Measurements from ENCODE around the gene MGAT3. TPM values are rescaled to one million over a fixed set of nuclear protein-coding genes. Genes with fewer than 3 reads are reported as not detected.
A peak's percentile ranks its signal among the peaks of the same experiment; 100 is the strongest.

MGAT3 gene
- total and polyA plus RNA-seq, 2 of the 13 experiments (the other 11 are each of a cell fraction or from before 2014, with no cell fraction given): 0.11 to 0.15 TPM

DNA sequence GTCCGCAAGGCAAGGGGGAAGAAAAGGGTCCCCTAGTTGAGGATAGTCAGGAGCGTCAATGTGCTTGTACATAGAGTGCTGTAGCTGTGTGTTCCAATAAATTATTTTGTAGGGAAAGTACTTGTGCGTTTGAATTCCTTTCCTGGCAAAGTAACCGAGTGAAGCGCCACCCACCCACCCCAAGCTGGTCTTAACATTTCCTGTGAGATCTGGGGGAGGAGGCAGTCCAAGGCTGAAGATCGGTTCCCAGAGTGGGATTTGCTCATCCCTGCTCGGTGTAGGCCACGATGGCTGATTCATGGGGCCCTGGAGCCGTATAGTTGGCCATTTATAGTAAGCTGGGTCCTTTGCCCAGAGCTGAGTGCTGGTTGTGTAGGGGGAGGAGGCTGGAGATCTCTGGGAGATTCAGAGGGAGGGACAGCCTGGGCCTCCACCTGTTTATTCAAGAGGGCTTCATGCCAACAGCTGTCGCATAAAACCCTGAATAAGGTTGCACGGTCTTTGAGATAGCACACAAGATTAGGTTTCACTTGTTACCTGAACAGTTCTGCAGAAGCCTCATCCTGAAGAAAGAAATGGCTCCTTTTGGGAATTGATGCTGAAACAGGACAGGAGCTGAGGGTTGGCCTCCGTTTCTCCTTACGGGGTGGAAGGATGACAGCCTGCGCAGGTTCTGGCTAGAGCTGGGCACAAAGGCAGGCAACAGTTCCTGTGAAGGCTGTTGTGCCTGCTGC is 65.9 kb downstream of the MGAT3 start (continued):
- no peak for TF ChIP-seq CERS6 (CRISPR knock-in tag; IDR thresholded peaks at IDR 0.05)
- TF ChIP-seq NFE2 (CRISPR knock-in tag; IDR thresholded peaks at IDR 0.05): no peak
- TF ChIP-seq, protein P1, sequence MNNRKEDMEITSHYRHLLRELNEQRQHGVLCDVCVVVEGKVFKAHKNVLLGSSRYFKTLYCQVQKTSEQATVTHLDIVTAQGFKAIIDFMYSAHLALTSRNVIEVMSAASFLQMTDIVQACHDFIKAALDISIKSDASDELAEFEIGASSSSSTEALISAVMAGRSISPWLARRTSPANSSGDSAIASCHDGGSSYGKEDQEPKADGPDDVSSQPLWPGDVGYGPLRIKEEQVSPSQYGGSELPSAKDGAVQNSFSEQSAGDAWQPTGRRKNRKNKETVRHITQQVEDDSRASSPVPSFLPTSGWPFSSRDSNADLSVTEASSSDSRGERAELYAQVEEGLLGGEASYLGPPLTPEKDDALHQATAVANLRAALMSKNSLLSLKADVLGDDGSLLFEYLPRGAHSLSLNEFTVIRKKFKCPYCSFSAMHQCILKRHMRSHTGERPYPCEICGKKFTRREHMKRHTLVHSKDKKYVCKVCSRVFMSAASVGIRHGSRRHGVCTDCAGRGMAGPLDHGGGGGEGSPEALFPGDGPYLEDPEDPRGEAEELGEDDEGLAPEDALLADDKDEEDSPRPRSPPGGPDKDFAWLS (CRISPR knock-in tag; IDR thresholded peaks at IDR 0.05; ENCODE audit: borderline replicate concordance): no peak
- no peak for TF ChIP-seq ZNF362 (CRISPR knock-in tag; IDR thresholded peaks at IDR 0.05; ENCODE audit: borderline replicate concordance)
- TF ChIP-seq POLR2AphosphoS2 (IDR thresholded peaks at IDR 0.05; ENCODE audit: low read depth, low read length): peak; percentile 96; the same call in 1 of the 2 replicates
- TF ChIP-seq SNAPC4 (CRISPR knock-in tag; IDR thresholded peaks at IDR 0.05): 0 out of 2 replicates have a peak, but pooled peaks have one; percentile 34
- no peak for TF ChIP-seq ZNF7 (CRISPR knock-in tag; IDR thresholded peaks at IDR 0.05)
- 0 out of 2 replicates have a peak, but pooled peaks have one; percentile 5 for TF ChIP-seq ZNF142 (CRISPR knock-in tag; IDR thresholded peaks at IDR 0.05)
- TF ChIP-seq, protein P2, sequence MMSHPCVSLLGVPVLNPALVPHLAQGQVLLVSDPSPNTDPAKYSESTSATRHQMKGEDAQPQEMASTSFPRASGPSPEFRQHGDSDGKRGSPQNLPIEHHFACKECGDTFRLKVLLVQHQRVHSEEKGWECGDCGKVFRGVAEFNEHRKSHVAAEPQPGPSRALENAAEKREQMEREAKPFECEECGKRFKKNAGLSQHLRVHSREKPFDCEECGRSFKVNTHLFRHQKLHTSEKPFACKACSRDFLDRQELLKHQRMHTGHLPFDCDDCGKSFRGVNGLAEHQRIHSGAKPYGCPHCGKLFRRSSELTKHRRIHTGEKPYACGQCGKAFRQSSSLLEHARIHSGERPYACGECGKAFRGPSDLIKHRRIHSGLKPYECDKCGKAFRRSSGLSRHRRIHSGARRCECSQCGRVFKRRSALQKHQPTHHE (CRISPR knock-in tag; IDR thresholded peaks at IDR 0.05; ENCODE audit: borderline replicate concordance): no peak
- TF ChIP-seq IRF2 (CRISPR knock-in tag; IDR thresholded peaks at IDR 0.05): no peak
